Adrenal gland (tissue), 12 donors: ENCODE results near the gene RASD2. TPM values are rescaled to one million over a fixed set of nuclear protein-coding genes. Genes with fewer than 3 reads are reported as not detected.

ENCODE experiments used
- DNase-seq, 7 donors: peaks; one replicate each; pipeline ENCODE4 v3.0.0-alpha.2; 2019 to 2020
- H3K27ac ChIP-seq, 5 donors: fragments of 200-600 bp; sonication (generic) in 4 of 5; 1 replicate in 3 of 5; 2 replicates in 2 of 5; pipeline versions ENCODE4 v1.5.1 to v1.8.0; 2016 to 2020; ENCODE audit warnings: mild to moderate bottlenecking in 1 of 5
- H3K27me3 ChIP-seq: fragments of 200-600 bp; 2 replicates; pipeline ENCODE4 v1.8.0; 2021
- H3K36me3 ChIP-seq, 2 donors: fragments of 200-600 bp; replicated peaks in 1 of 2; 1 replicate in 1 of 2; 2 replicates in 1 of 2; pipeline versions ENCODE4 v1.5.1 to v1.8.0; 2018 to 2022
- H3K4me1 ChIP-seq, 2 donors: fragments of 200-600 bp; replicated peaks in 1 of 2; 1 replicate in 1 of 2; 2 replicates in 1 of 2; pipeline versions ENCODE4 v1.5.1 to v1.8.0; 2018 to 2021
- H3K4me3 ChIP-seq, 4 donors: fragments of 200-600 bp; sonication (generic) in 3 of 4; one replicate each; pipeline ENCODE4 v1.5.1; 2016 to 2018
- H3K9me3 ChIP-seq, 3 donors: fragments of 200-600 bp; sonication (generic) in 1 of 3; replicated peaks in 1 of 3; 1 replicate in 2 of 3; 2 replicates in 1 of 3; pipeline versions ENCODE4 v1.5.1 to v1.8.0; 2016 to 2021
- CTCF ChIP-seq, 6 experiments: fragments of 450-650 bp in 4 of 6; fragments of 200-600 bp in 2 of 6; sonication (generic) in 1 of 6; IDR thresholded peaks; 1 replicate in 5 of 6; 2 replicates in 1 of 6; pipeline versions ENCODE4 v1.5.1 to v1.8.0; 2016 to 2021; ENCODE audit warnings: antibody characterized with exemption in 6 of 6, mild to moderate bottlenecking in 2 of 6, moderate library complexity in 1 of 6
- POLR2A ChIP-seq, 2 donors: fragments of 450-650 bp; IDR thresholded peaks; one replicate each; pipeline ENCODE4 v1.6.1; 2017; ENCODE audit warnings: antibody characterized with exemption in 2 of 2, mild to moderate bottlenecking in 2 of 2, moderate library complexity in 1 of 2
- WGBS, 4 donors: extraction: QIAGEN DNeasy Blood & Tissue Kit in 2 of 4; methylation state at CpG; one replicate each; pipeline versions ENCODE4 v1.1.5 to v1.1.7; 2013 to 2017; 5-methylcytosine and 5-hydroxymethylcytosine counted together
- intact Hi-C, 2 donors: fragments of 100-400 bp; cut with DNase I; formaldehyde crosslinking; loops; one replicate each; pipeline versions ENCODE4 v1.14.1 to v1.15.0; 2022 to 2023
- polyA plus RNA-seq, 3 donors: library from polyadenylated mRNA; stranded (reverse); fragments of 200-250 nt in 2 of 3; fragments of 350-450 nt in 1 of 3; fragmentation: Illumina TruSeq in 1 of 3; extraction: RNeasy Lipid Tissue Mini Kit (QIAGEN cat#74804) in 1 of 3; gene quantifications; one replicate each; pipeline ENCODE4 v1.2.3, GENCODE V29; 2013 to 2014
- total RNA-seq, 9 donors: library from RNA; depleted of rRNA in 4 of 9; stranded (reverse); fragments of >200 nt in 4 of 9; fragments of 120-200 nt in 1 of 9; fragmentation: NEBNext Ultra II Directional in 1 of 9; extraction: Animal tissue kit (Norgen Biotek cat#: 25700) in 1 of 9; gene quantifications; one replicate each; pipeline versions ENCODE4 v1.1.0 to v1.2.4, GENCODE V29; 2013 to 2023
- donor health status: healthy with polysubstance abuse.
- donor health status: Bipolar disorder and iron deficiency.
- donor health status: DM: yes; HTN: yes; CAD: no.
- donor health status: DM: no; HTN: no; CAD: no.
- donor health status: DM: no; HTN: no; CAD: no.
- donor health status: DM: yes; HTN: yes; CAD: no.

The RASD2 gene
- total and polyA plus RNA-seq, 12 donors, result 0.06 to 10.4 (median 3.4) TPM

- Histone ChIP-seq H3K36me3 (no peaks in the 10 kb centered on the region), H3K9me3 (no peaks in the 10 kb centered on the region), H3K4me1 (no peaks in the 10 kb centered on the region), H3K27ac (no peak overlapping the region), H3K27me3 (peaks cover 10% of the 10 kb centered on the region), H3K4me3 (no peak overlapping the region)
- WGBS, 4 donors, result 64 to 84% (median 76%) methylated on average over 6 of the region's 6 CpGs
- TF ChIP-seq POLR2A (IDR thresholded peaks at IDR 0.05) (no peak), CTCF (IDR thresholded peaks at IDR 0.05) (no peak)
- DNase-seq, result no peak
- intact Hi-C loops, result no loop called here
These were observed 43.8 kb upstream of the RASD2 start for GRCh38 chr22:35496768-35497312.

GRCh38 chr22:35498026-35498800 is 42.4 kb upstream of the RASD2 start:
- no peaks in the 10 kb centered on the region for H3K36me3 ChIP-seq
- intact Hi-C loops, result no loop called here
- H3K9me3 ChIP-seq, result no peaks in the 10 kb centered on the region
- TF ChIP-seq CTCF (IDR thresholded peaks at IDR 0.05) (no peak), POLR2A (IDR thresholded peaks at IDR 0.05) (no peak)
- no peaks in the 10 kb centered on the region for H3K4me1 ChIP-seq
- WGBS, 4 donors, result 65 to 74% (median 69%) methylated on average over 14 of the region's 14 CpGs
- H3K4me3 ChIP-seq, result no peak overlapping the region
- H3K27me3 ChIP-seq, result peaks cover 11% of the 10 kb centered on the region
- H3K27ac ChIP-seq, result no peak overlapping the region
- no peak for DNase-seq

- intact Hi-C loops, result no loop called here
- H3K4me1 ChIP-seq, result no peaks in the 10 kb centered on the region
- TF ChIP-seq POLR2A (IDR thresholded peaks at IDR 0.05), result no peak
- TF ChIP-seq CTCF (IDR thresholded peaks at IDR 0.05), result no peak
- DNase-seq, result no peak
- no peaks in the 10 kb centered on the region for H3K9me3 ChIP-seq
- WGBS, 4 donors, result 69 to 76% (median 73%) methylated on average over 3 of the region's 3 CpGs
- H3K36me3 ChIP-seq, result no peaks in the 10 kb centered on the region
- H3K27me3 ChIP-seq, result peaks cover 11% of the 10 kb centered on the region
- H3K27ac ChIP-seq, result no peak overlapping the region
- no peak overlapping the region for H3K4me3 ChIP-seq
These were observed 37.8 kb upstream of the RASD2 start for GRCh38 chr22:35502836-35503235.

- DNase-seq, result no peak
- Histone ChIP-seq H3K9me3 (no peaks in the 10 kb centered on the region), H3K4me1 (no peaks in the 10 kb centered on the region), H3K4me3 (no peak overlapping the region), H3K27me3 (peaks cover 4% of the 10 kb centered on the region), H3K27ac (no peak overlapping the region), H3K36me3 (no peaks in the 10 kb centered on the region)
- TF ChIP-seq POLR2A (IDR thresholded peaks at IDR 0.05) (no peak), CTCF (IDR thresholded peaks at IDR 0.05) (no peak)
- intact Hi-C loops, result no loop called here
- 59 to 62% (median 60%) methylated on average over 7 of the region's 7 CpGs for WGBS, 4 donors
These were observed 35.0 kb upstream of the RASD2 start for GRCh38 chr22:35505399-35506258.
